OCI-LY7 (cell line): ENCODE data around the gene WDR86. TPM values are rescaled to one million over a fixed set of nuclear protein-coding genes. Genes with fewer than 3 reads are reported as not detected.

Experiments
- BruUV-seq: library from RNA; stranded (reverse); fragments of 400-500 nt; replicated peaks from 2 replicates; lab custom pipeline; 2021; lab: Mats Ljungman, UMichigan
- CTCF ChIA-PET: fragments of 300-600 bp; sonication (Branson Sonifier 250); formaldehyde crosslinking; loops from one replicate; lab custom pipeline; 2022; ENCODE audit warnings: antibody characterized with exemption; ENCODE audit not compliant: unreplicated experiment; lab: Charles Lee
- POLR2A ChIA-PET: fragments of 300-600 bp; sonication (Branson Sonifier 250); formaldehyde crosslinking; loops from one replicate; lab custom pipeline; 2022; ENCODE audit warnings: antibody characterized with exemption; lab: Charles Lee
- DNase-seq: peaks from one replicate; pipeline ENCODE4 v3.0.0-alpha.2; 2015; ENCODE audit warnings: low spot score
- H2AFZ ChIP-seq: fragments of 200-600 bp; sonication (generic), shearing (Covaris generic); 2 replicates; pipeline ENCODE4 v1.6.1; 2014; ENCODE audit warnings: mild to moderate bottlenecking, antibody characterized with exemption, low read length, moderate library complexity
- H3K27ac ChIP-seq: fragments of 200-600 bp; sonication (generic); 2 replicates; pipeline ENCODE4 v1.5.1; 2014; ENCODE audit warnings: mixed run types, low read depth, mild to moderate bottlenecking, moderate library complexity, low read length, inconsistent platforms; ENCODE audit not compliant: poor library complexity, severe bottlenecking
- H3K36me3 ChIP-seq: fragments of 200-600 bp; sonication (generic); 2 replicates; pipeline ENCODE4 v1.6.1; 2014; ENCODE audit warnings: mild to moderate bottlenecking, antibody characterized with exemption, low read length, moderate library complexity, mixed read lengths; ENCODE audit not compliant: insufficient read depth
- H3K4me1 ChIP-seq: fragments of 200-600 bp; sonication (generic); 2 replicates; pipeline ENCODE4 v1.5.1; 2014; ENCODE audit warnings: mild to moderate bottlenecking, low read length; ENCODE audit not compliant: insufficient read depth, poor library complexity, severe bottlenecking
- H3K4me2 ChIP-seq: fragments of 200-600 bp; sonication (generic); 2 replicates; pipeline ENCODE4 v1.6.1; 2014; ENCODE audit warnings: mild to moderate bottlenecking, low read length
- H3K4me3 ChIP-seq: fragments of 200-600 bp; sonication (generic); 2 replicates; pipeline ENCODE4 v1.5.1; 2014; ENCODE audit warnings: mild to moderate bottlenecking, low read depth, low read length; ENCODE audit not compliant: poor library complexity, severe bottlenecking
- H3K79me2 ChIP-seq: fragments of 200-600 bp; sonication (generic); 2 replicates; pipeline ENCODE4 v1.6.1; 2016; ENCODE audit warnings: low read depth, mild to moderate bottlenecking, low read length, moderate library complexity, mixed read lengths; ENCODE audit not compliant: insufficient read depth
- H3K9me2 ChIP-seq: fragments of 200-600 bp; sonication (generic); 2 replicates; pipeline ENCODE4 v1.6.1; 2016; ENCODE audit warnings: mild to moderate bottlenecking, low read length, mixed read lengths; ENCODE audit not compliant: insufficient read depth
- H3K9me3 ChIP-seq: fragments of 200-600 bp; sonication (generic); 2 replicates; pipeline ENCODE4 v1.6.1; 2014; ENCODE audit warnings: mild to moderate bottlenecking, mixed run types, low read length, mixed read lengths
- H4K20me1 ChIP-seq: fragments of 200-600 bp; sonication (generic); 2 replicates; pipeline ENCODE4 v1.6.1; 2014; ENCODE audit warnings: mild to moderate bottlenecking, antibody characterized with exemption, low read length, moderate library complexity, mixed read lengths; ENCODE audit not compliant: insufficient read depth
- CTCF ChIP-seq: fragments of 200-600 bp; sonication (generic); conservative IDR thresholded peaks from 2 replicates; pipeline ENCODE4 v1.5.1; 2014; ENCODE audit warnings: mild to moderate bottlenecking, antibody characterized with exemption, low read length, moderate library complexity, mixed read lengths
- EZH2phosphoT487 ChIP-seq: fragments of 200-600 bp; sonication (generic); IDR thresholded peaks from 2 replicates; pipeline ENCODE4 v1.6.1; 2018; ENCODE audit warnings: low read depth, borderline replicate concordance, mild to moderate bottlenecking, mixed run types, antibody characterized with exemption, low read length, moderate library complexity, mixed read lengths
- intact Hi-C: fragments of 100-400 bp; cut with micrococcal nuclease; formaldehyde crosslinking; loops from one replicate; pipeline ENCODE4 v1.10.0; 2022; ENCODE audit not compliant: unreplicated experiment
- total RNA-seq, 2 experiments: library from RNA; depleted of rRNA in 1 of 2; stranded (reverse); fragments of >200 nt in 1 of 2; shearing (Covaris generic) in 1 of 2; gene quantifications; 2 replicates each; pipeline ENCODE4 v1.2.3, GENCODE V29; 2014 to 2022

The WDR86 gene
- total RNA-seq, 2 experiments from 2014 or later = 0.44 to 0.51 TPM

GRCh38 chr7:151433721-151434400 lies 24.0 kb upstream of the WDR86 start:
- H2AFZ ChIP-seq = no peak overlapping the region
- no peaks in the 10 kb centered on the region for H4K20me1 ChIP-seq
- no peaks in the 10 kb centered on the region for H3K9me2 ChIP-seq
- intact Hi-C loops = no loop called here
- no peak overlapping the region for H3K4me2 ChIP-seq
- no peaks in the 10 kb centered on the region for H3K9me3 ChIP-seq
- peaks cover 13% of the 10 kb centered on the region for H3K4me1 ChIP-seq
- BruUV-seq = no TSS peak
- CTCF ChIA-PET = no interaction called here
- no peaks in the 10 kb centered on the region for H3K79me2 ChIP-seq
- H3K27ac ChIP-seq = no peak overlapping the region
- POLR2A ChIA-PET = no interaction called here
- no peak for DNase-seq
- H3K4me3 ChIP-seq = no peak overlapping the region
- no peak for TF ChIP-seq CTCF
- TF ChIP-seq EZH2phosphoT487 = no peak
- no peaks in the 10 kb centered on the region for H3K36me3 ChIP-seq

GRCh38 chr7:151432658-151433521 lies 23.1 kb upstream of the WDR86 start:
- 0 out of 2 replicates have a peak overlapping the region, but pooled peaks have one; percentile 26 for H2AFZ ChIP-seq
- H4K20me1 ChIP-seq = no peaks in the 10 kb centered on the region
- no peaks in the 10 kb centered on the region for H3K36me3 ChIP-seq
- CTCF ChIA-PET = no interaction called here
- no TSS peak for BruUV-seq
- no peak overlapping the region for H3K4me2 ChIP-seq
- intact Hi-C loops = no loop called here
- POLR2A ChIA-PET = no interaction called here
- peaks cover 13% of the 10 kb centered on the region for H3K4me1 ChIP-seq
- no peaks in the 10 kb centered on the region for H3K9me3 ChIP-seq
- no peak overlapping the region for H3K27ac ChIP-seq
- DNase-seq = peak; percentile 33
- TF ChIP-seq EZH2phosphoT487 (no peak), CTCF (0 out of 2 replicates have a peak, but pooled peaks have one; percentile 15)
- no peaks in the 10 kb centered on the region for H3K79me2 ChIP-seq
- H3K9me2 ChIP-seq = no peaks in the 10 kb centered on the region
- H3K4me3 ChIP-seq = no peak overlapping the region
